Measurements from ENCODE around the gene NSMCE1.

- TF ChIP-seq MAFK (IDR thresholded peaks at IDR 0.05; ENCODE audit: low read depth, low read length) (no peak), MAX (IDR thresholded peaks at IDR 0.05) (no peak), CTCF (IDR thresholded peaks at IDR 0.05; ENCODE audit: control extremely low read depth in 1 of 3, insufficient read depth in 1 of 3, low read depth in 1 of 3, low read length in 3 of 3) (no peak), POLR2AphosphoS5 (IDR thresholded peaks at IDR 0.05; ENCODE audit: low read depth, low read length) (no peak), YY1 (IDR thresholded peaks at IDR 0.05; ENCODE audit: low read depth, low read length) (no peak), CEBPB (IDR thresholded peaks at IDR 0.05; ENCODE audit: low read depth, low read length) (no peak), POLR2A (IDR thresholded peaks at IDR 0.05; ENCODE audit: control extremely low read depth in 1 of 2, low read depth in 2 of 2, low read length in 2 of 2) (no peak), RFX5 (IDR thresholded peaks at IDR 0.05; ENCODE audit: borderline replicate concordance, low read depth, low read length) (no peak), E2F6 (IDR thresholded peaks at IDR 0.05) (no peak), EZH2 (IDR thresholded peaks at IDR 0.05; ENCODE audit: low read depth, low read length, severe bottlenecking) (no peak), KDM1A (IDR thresholded peaks at IDR 0.05; ENCODE audit: borderline replicate concordance, low read length) (no peak), EP300 (IDR thresholded peaks at IDR 0.05; ENCODE audit: borderline replicate concordance in 1 of 2, low read depth in 2 of 2, low read length in 2 of 2) (no peak), TAF1 (IDR thresholded peaks at IDR 0.05; ENCODE audit: low read depth, low read length) (no peak), FOSL1 (IDR thresholded peaks at IDR 0.05; ENCODE audit: insufficient read depth, low read depth, low read length) (no peak)
These were observed 16.5 kb upstream of the NSMCE1 start for GRCh38 chr16:27284865-27285675.

Data from H1 (cell line).